DOHH2 (cell line): ENCODE results near the gene ARID1B.

Experiments
- CTCF ChIP-seq: fragments of 200-600 bp; sonication (generic); IDR thresholded peaks from one replicate; pipeline ENCODE4 v1.5.1; 2014; ENCODE audit warnings: antibody characterized with exemption, mild to moderate bottlenecking, low read depth, low read length; ENCODE audit not compliant: poor library complexity, severe bottlenecking
- EZH2phosphoT487 ChIP-seq: fragments of 200-600 bp; sonication (generic); IDR thresholded peaks from 2 replicates; pipeline ENCODE4 v1.6.1; 2017; ENCODE audit warnings: borderline replicate concordance, mild to moderate bottlenecking, antibody characterized with exemption, low read length, moderate library complexity, mixed read lengths

GRCh38 chr6:157226026-157226625 lies 448.9 kb downstream of the ARID1B start:
- no peak for TF ChIP-seq CTCF
- TF ChIP-seq EZH2phosphoT487, result no peak
